Activated CD4-positive, CD25-positive, alpha-beta regulatory T cell (primary cell): ENCODE results near the gene FCHO1.
"Not testable (repeated sequence)": the region's sequence is repeated elsewhere in the genome, so short reads cannot be mapped to it uniquely, and the experiment has no call there.

Experiments
- DNase-seq, 4 experiments: peaks; one replicate each; lab custom pipeline; 2025; lab: John Stamatoyannopoulos, UW

The FCHO1 gene

DNA sequence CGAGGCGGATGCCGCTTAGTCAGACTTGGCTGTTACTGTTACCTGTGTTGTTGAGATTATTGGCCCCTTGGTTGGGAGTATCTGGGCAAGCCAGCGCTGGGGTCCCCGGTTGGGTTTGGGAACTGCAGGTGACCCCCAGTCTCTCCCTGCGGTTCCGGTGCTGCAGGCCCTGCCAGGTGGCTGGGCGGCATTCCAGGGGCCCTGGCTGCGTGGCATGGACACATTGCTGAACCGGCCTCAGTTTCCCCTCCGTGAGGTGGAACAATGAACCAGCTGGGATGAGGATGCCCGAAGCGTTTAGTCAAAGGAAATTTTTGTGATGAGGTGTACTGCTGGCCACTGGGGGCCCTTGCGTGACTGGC lies 44.2 kb downstream of the FCHO1 start:
- DNase-seq = no peak

DNA sequence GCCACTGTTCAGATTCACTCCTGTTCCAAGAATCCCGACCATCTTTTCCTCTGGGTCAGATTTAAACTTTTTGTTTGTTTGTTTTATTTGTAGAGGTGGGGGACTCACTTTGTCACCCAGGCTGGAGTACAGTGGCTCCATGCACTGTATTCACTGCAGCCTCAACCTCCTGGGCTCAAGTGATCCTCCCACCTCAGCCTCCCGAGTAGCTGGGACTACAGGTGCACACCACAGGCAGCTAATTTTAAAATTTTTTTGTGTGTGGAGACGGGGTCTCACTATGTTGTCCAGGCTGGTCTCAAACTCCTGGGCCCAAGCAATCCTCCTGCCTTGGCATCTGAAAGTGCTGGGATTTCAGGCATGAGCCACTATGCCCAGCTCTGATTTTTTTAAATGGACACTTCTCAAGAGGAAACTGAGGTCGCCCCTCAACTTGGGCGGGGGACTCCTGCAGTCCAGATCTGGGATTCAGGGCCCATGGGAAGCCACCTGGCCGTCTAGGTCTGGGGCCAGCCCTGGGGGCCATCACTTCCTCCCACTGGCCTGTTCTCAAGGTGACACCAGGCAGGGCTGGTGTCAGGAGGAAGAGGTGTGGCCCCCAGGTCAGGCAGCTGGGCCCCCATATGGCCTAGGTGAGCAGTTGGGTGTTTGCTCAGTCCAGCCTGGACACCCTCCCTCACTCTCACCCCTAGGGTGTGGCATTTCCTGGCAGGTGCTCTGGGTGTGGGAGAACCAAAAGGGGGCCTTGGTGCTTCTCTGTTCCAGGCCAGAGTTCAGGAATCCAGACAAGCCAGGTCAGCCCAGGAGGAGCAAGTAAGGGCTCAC lies 44.9 kb downstream of the FCHO1 start:
- DNase-seq = no peak

- DNase-seq = no peak
Observed at GRCh38 chr19:17796838-17797423, 45.7 kb downstream of the FCHO1 start.

- no peak for DNase-seq
Observed at GRCh38 chr19:17797424-17798201, 46.3 kb downstream of the FCHO1 start.

DNA sequence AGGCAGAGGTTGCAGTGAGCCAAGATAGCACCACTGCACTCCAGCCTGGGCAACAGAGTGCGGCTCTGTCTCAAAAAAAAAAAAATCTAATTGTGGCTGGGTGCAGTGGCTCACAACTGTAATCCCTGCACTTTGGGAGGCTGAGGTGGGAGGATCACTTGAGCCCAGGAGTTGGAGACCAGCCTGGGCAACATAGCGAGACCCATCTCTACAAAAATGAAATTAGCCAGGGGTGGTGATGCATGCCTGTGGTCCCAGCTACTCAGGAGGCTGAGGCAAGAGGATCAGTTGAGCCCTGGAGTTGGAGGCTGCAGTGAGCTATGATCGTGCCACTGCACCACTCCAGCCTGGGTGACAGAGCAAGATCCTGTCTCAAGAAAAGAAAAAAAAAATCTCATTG lies 47.3 kb downstream of the FCHO1 start:
- DNase-seq = not testable (repeated sequence)

- no peak for DNase-seq
Observed at GRCh38 chr19:17802137-17802858, 51.0 kb downstream of the FCHO1 start.

- peak in 1 of 4 experiments; percentile 17 for DNase-seq
Observed at GRCh38 chr19:17803264-17803896, 52.1 kb downstream of the FCHO1 start.

DNA sequence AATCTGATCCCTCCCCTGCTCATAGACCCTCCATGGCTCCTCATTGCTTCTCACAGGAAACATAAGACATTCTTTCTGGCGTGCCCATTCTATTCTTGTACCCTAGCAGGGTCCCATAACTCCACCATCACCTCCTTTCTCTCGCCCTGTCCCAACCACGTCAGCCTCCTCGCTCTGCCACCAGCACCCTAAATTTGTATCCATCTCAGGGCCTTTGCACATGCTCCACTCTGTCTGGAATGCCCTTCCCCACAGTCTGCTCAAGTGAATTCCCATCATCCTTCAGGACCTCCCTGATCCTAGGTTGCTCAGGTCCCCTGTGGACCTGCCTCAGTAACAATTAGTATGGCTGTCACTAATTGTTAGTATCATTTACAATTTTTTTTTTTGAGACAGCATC lies 54.1 kb downstream of the FCHO1 start:
- DNase-seq = no peak

DNA sequence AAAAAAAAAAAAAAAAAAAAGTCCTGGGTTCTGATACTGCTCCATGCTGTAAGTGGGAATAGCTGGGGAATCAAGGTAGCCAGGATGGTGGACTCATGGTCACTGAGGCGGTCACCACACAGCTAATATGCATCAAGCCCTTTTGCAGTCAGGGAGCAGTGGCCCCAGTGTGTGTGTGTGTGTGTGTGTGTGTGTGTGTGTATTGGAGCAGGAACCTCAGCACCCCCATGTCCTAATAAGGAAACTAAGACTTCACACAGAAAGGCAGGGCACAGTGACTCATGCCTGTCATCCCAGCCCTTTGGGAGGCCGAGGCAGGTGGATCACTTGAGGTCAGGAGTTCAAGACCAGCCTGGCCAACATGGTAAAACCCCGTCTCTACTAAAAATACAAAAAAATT lies 55.7 kb downstream of the FCHO1 start:
- DNase-seq = no peak

GRCh38 chr19:17807731-17808316 lies 56.5 kb downstream of the FCHO1 start:
- no peak for DNase-seq

DNA sequence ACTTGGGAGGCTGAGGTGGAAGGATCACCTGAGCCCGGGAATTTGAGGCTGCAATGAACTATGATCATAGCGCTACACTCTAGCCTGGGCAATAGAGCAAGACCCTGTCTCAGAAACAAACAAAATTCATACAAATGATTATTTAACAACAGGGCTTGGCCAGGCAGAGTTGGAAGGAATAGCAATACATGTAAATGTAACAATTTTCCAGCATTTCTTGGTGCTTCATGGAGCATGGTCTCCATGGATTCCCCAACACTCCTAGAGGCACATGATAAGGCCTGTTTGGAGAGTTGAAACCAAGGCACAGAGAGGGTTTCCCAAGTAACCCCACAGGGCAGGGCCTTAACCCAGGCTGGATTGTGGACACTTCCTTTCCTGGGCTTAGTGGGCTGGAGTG lies 59.8 kb downstream of the FCHO1 start:
- no peak for DNase-seq

DNA sequence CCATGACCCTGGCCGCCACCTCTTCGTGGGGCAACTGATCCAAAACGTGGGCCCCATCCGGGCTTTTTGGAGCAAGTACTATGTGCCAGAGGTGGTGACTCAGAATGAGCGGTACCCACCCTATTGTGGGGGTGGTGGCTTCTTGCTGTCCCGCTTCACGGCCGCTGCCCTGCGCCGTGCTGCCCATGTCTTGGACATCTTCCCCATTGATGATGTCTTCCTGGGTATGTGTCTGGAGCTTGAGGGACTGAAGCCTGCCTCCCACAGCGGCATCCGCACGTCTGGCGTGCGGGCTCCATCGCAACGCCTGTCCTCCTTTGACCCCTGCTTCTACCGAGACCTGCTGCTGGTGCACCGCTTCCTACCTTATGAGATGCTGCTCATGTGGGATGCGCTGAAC lies 60.4 kb downstream of the FCHO1 start:
- DNase-seq = no peak

GRCh38 chr19:17812099-17812498 lies 60.8 kb downstream of the FCHO1 start:
- no peak for DNase-seq

GRCh38 chr19:17817668-17818363 lies 66.5 kb downstream of the FCHO1 start:
- no peak for DNase-seq

DNA sequence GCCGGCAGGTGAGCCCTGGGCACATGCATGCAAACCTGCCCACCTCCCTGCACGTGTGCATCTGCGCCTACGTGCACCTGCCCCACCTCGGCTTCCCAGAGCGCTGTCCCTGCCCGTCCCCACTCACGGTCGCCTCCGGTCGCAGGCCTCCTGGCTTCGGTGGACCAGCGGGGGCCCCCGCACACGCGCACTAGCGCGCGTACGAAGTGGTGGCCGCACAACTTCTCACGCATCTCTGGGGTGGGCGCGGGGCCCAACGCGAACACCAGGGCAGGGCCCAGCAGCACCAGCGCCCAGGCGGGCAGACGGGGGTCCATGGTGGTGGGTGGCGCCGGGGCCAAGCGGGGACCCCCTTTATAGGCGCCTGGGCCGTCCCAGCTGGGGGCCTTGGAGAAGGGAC lies 69.9 kb downstream of the FCHO1 start, which contains the start of gene INSL3:
INSL3 (minus strand) TSS at position 330 of the 400 bp plus-strand sequence; CDS start at position 317, 13 bp downstream.
- DNase-seq = no peak

- no peak for DNase-seq
Observed at GRCh38 chr19:17824339-17824738, 73.1 kb downstream of the FCHO1 start.

GRCh38 chr19:17826508-17827056 lies 75.3 kb downstream of the FCHO1 start:
- DNase-seq = no peak

GRCh38 chr19:17829855-17830566 lies 78.7 kb downstream of the FCHO1 start:
- DNase-seq = no peak

- DNase-seq = no peak
Observed at GRCh38 chr19:17830567-17831418, 79.5 kb downstream of the FCHO1 start.
